Vagina (tissue), 2 donors: Measurements from ENCODE around the gene SIRPB1. TPM values are rescaled to one million over a fixed set of nuclear protein-coding genes. Genes with fewer than 3 reads are reported as not detected.
"Not testable (repeated sequence)": the region's sequence is repeated elsewhere in the genome, so short reads cannot be mapped to it uniquely, and the experiment has no call there.

Experiments used
- DNase-seq, 2 donors: peaks; one replicate each; pipeline ENCODE4 v3.0.0-alpha.2; 2017; ENCODE audit errors: extremely low spot score in 2 of 2
- H3K27ac ChIP-seq: fragments of 200-600 bp; sonication (generic); one replicate; pipeline ENCODE4 v1.5.1; 2019
- H3K27me3 ChIP-seq: fragments of 200-600 bp; sonication (generic); one replicate; pipeline ENCODE4 v1.5.1; 2019
- H3K36me3 ChIP-seq, 2 donors: fragments of 200-600 bp; sonication (generic); one replicate each; pipeline ENCODE4 v1.5.1; 2017 to 2019
- H3K4me1 ChIP-seq: fragments of 200-600 bp; sonication (generic); one replicate; pipeline ENCODE4 v1.5.1; 2019
- H3K4me3 ChIP-seq, 2 donors: fragments of 200-600 bp; sonication (generic); 1 replicate in 1 of 2; 2 replicates in 1 of 2; pipeline ENCODE4 v1.5.1; 2016 to 2019
- H3K9me3 ChIP-seq: fragments of 200-600 bp; sonication (generic); one replicate; pipeline ENCODE4 v1.5.1; 2019
- CTCF ChIP-seq, 3 experiments: fragments of 450-650 bp in 2 of 3; fragments of 200-600 bp in 1 of 3; sonication (generic) in 1 of 3; IDR thresholded peaks; one replicate each; pipeline ENCODE4 v1.5.1; 2017 to 2019; ENCODE audit warnings: antibody characterized with exemption in 3 of 3, mild to moderate bottlenecking in 2 of 3, moderate library complexity in 2 of 3
- POLR2A ChIP-seq, 2 donors: fragments of 450-650 bp; IDR thresholded peaks; one replicate each; pipeline ENCODE4 v1.6.1; 2017; ENCODE audit warnings: antibody characterized with exemption in 2 of 2, mild to moderate bottlenecking in 2 of 2, moderate library complexity in 2 of 2
- POLR2AphosphoS5 ChIP-seq, 2 donors: sonication (generic); formaldehyde crosslinking; IDR thresholded peaks; one replicate each; pipeline ENCODE4 v1.9.0; 2017; ENCODE audit warnings: antibody characterized with exemption in 2 of 2, mild to moderate bottlenecking in 2 of 2, low read depth in 1 of 2; ENCODE audit not compliant: insufficient read depth in 1 of 2
- intact Hi-C: fragments of 100-400 bp; cut with DNase I; formaldehyde crosslinking; loops from one replicate; pipeline ENCODE4 v1.15.1; 2023
- small RNA-seq: library from RNA; depleted of rRNA; stranded (forward); fragments of <200 nt; gene quantifications from one replicate; pipeline ENCODE3, GENCODE V24; 2016
- total RNA-seq: library from RNA; depleted of rRNA; stranded (reverse); fragments of >200 nt; gene quantifications from one replicate; pipeline ENCODE4 v1.2.3, GENCODE V29; 2016

Gene SIRPB1
- total RNA-seq, 1 donor from 2014 or later = 2.5 TPM

DNA sequence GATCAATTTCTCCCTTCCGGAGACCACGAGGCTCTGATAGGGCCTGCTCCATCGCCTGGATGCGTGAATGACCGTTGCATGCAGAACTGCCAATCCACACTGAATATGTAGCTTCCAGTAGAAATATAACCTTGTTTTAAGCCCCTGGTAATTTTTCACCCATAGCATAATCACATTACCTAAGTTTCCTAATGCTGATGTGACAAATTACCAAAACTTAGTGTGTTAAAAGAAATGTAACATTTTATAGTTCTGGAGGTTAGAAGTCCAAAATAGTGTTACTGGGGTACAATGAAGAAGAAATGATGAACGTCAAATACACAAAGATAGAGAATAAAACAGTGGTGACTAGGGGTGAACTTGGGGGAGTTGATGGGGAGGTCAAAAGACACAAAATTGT is 40.3 kb downstream of the SIRPB1 start:
- H3K4me1 ChIP-seq = no peaks in the 10 kb centered on the region
- TF ChIP-seq POLR2A (IDR thresholded peaks at IDR 0.05) (no peak), POLR2AphosphoS5 (IDR thresholded peaks at IDR 0.05; ENCODE audit: insufficient read depth in 1 of 2, low read depth in 1 of 2) (no peak), CTCF (IDR thresholded peaks at IDR 0.05) (no peak)
- no peak overlapping the region for H3K27ac ChIP-seq
- DNase-seq = peak in 1 of 2 donors; percentile 43
- intact Hi-C loops = no loop called here
- H3K27me3 ChIP-seq = no peaks in the 10 kb centered on the region
- no peaks in the 10 kb centered on the region for H3K36me3 ChIP-seq
- no peaks in the 10 kb centered on the region for H3K9me3 ChIP-seq
- no peak overlapping the region for H3K4me3 ChIP-seq

DNA sequence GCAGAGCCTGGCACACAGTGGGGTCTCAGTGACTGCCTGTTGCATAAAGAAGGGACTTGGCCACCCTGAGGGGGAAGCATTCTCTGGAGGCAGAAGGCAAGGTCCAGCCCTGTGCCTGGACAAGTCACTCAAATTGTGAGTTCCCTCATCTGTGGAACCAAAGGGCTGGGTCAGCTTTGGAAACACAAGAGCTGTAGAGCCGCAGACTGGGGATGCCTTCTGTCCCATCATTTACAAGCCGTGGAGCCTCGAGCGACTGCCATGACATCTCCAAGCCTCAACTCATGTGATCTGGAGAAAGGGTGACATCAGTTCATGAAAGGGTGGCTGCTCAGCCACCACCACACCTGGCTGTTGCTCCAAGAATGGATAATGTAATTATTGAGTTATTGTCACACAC is 41.9 kb downstream of the SIRPB1 start:
- intact Hi-C loops = no loop called here

GRCh38 chr20:1577313-1577712 is 42.5 kb downstream of the SIRPB1 start:
- H3K36me3 ChIP-seq, H3K27ac ChIP-seq, H3K27me3 ChIP-seq, H3K4me1 ChIP-seq, H3K9me3 ChIP-seq, H3K4me3 ChIP-seq, intact Hi-C loops: not testable (repeated sequence)
- DNase-seq = peak in 1 of 2 donors; percentile 46

More for the DNA sequence above, 41.9 kb downstream of the SIRPB1 start:
- no peaks in the 10 kb centered on the region for H3K27me3 ChIP-seq
- peak in 1 of 2 donors; percentile 28 for DNase-seq
- H3K27ac ChIP-seq = no peak overlapping the region
- H3K9me3 ChIP-seq = no peaks in the 10 kb centered on the region
- H3K36me3 ChIP-seq = no peaks in the 10 kb centered on the region
- TF ChIP-seq CTCF (IDR thresholded peaks at IDR 0.05) (no peak), POLR2A (IDR thresholded peaks at IDR 0.05) (no peak), POLR2AphosphoS5 (IDR thresholded peaks at IDR 0.05; ENCODE audit: insufficient read depth in 1 of 2, low read depth in 1 of 2) (no peak)
- H3K4me1 ChIP-seq = no peaks in the 10 kb centered on the region
- H3K4me3 ChIP-seq = no peak overlapping the region

- no peaks in the 10 kb centered on the region for H3K9me3 ChIP-seq
- intact Hi-C loops = no loop called here
- no peak overlapping the region for H3K27ac ChIP-seq
- no peak for TF ChIP-seq POLR2AphosphoS5 (IDR thresholded peaks at IDR 0.05; ENCODE audit: insufficient read depth in 1 of 2, low read depth in 1 of 2)
- TF ChIP-seq CTCF (IDR thresholded peaks at IDR 0.05) = no peak
- no peak for TF ChIP-seq POLR2A (IDR thresholded peaks at IDR 0.05)
- no peak for DNase-seq
- H3K4me3 ChIP-seq = no peak overlapping the region
- no peaks in the 10 kb centered on the region for H3K36me3 ChIP-seq
- no peaks in the 10 kb centered on the region for H3K4me1 ChIP-seq
- H3K27me3 ChIP-seq = no peaks in the 10 kb centered on the region
These were observed 43.2 kb downstream of the SIRPB1 start for GRCh38 chr20:1576641-1577040.

- H3K4me1 ChIP-seq, H3K27me3 ChIP-seq, H3K9me3 ChIP-seq, intact Hi-C loops, H3K4me3 ChIP-seq, H3K36me3 ChIP-seq, H3K27ac ChIP-seq: not testable (repeated sequence)
- peak in 1 of 2 donors; percentile 7 for DNase-seq
These were observed 43.8 kb downstream of the SIRPB1 start for GRCh38 chr20:1576003-1576402.

DNA sequence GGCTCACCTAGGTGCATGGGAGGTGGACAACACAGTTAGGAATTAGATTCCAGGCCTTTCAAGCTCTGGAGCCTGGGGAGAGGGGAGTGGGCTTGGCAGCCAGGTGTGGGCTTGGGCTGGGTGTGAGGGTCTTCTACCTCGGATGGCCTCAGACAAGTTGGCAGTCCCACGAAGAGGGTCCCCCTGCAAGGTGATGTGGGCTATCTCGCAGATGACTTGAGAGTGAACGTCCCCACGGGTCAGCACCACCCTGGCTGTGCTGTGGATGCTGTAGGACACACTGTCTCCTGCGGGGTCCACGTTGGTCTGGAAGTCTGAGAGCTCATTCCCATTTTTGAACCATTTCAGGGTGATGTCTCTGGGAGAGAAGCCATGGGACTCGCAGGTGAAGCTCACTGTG is 48.2 kb downstream of the SIRPB1 start:
- intact Hi-C loops, H3K27me3 ChIP-seq, H3K4me1 ChIP-seq, H3K36me3 ChIP-seq, H3K27ac ChIP-seq, H3K9me3 ChIP-seq, H3K4me3 ChIP-seq: not testable (repeated sequence)
- peak in 1 of 2 donors; percentile 89 for DNase-seq

Small RNA genes lying within 50 kb of the gene (small RNA-seq; reads per million reads assigned to genes)
- gene RN7SL561P = not detected

Other genes starting within 250 kb of the SIRPB1 start
- gene FKBP1A, start 227.0 kb downstream of the SIRPB1 start, total RNA-seq = 212 TPM
- 53.8 TPM for gene NSFL1C, start 153.2 kb downstream of the SIRPB1 start, total RNA-seq
- gene SIRPB2, start 128.6 kb downstream of the SIRPB1 start, total RNA-seq = 2.9 TPM
- not detected for gene SIRPD, start 62.3 kb downstream of the SIRPB1 start, total RNA-seq
- not detected for gene SIRPG, start 37.8 kb upstream of the SIRPB1 start, total RNA-seq